Esophagus muscularis mucosa (tissue), 4 donors: Measurements from ENCODE around the gene SET. TPM values are rescaled to one million over a fixed set of nuclear protein-coding genes. Genes with fewer than 3 reads are reported as not detected.

Experiments
- DNase-seq: peaks from one replicate; pipeline ENCODE4 v3.0.0-alpha.2; 2017; ENCODE audit errors: extremely low spot score
- H3K27ac ChIP-seq, 4 donors: fragments of 200-600 bp; sonication (generic); replicated peaks in 1 of 4; 1 replicate in 3 of 4; 2 replicates in 1 of 4; pipeline ENCODE4 v1.5.1; 2016 to 2019; ENCODE audit warnings: mild to moderate bottlenecking in 1 of 4
- H3K27me3 ChIP-seq, 4 donors: fragments of 200-600 bp; sonication (generic); one replicate each; pipeline versions ENCODE4 v1.5.1 to v1.6.0; 2016 to 2019
- H3K36me3 ChIP-seq, 4 donors: fragments of 200-600 bp; sonication (generic); one replicate each; pipeline ENCODE4 v1.5.1; 2016 to 2019
- H3K4me1 ChIP-seq, 4 donors: fragments of 200-600 bp; sonication (generic); one replicate each; pipeline ENCODE4 v1.5.1; 2016 to 2019
- H3K4me3 ChIP-seq, 4 donors: fragments of 200-600 bp; sonication (generic); 1 replicate in 2 of 4; 2 replicates in 2 of 4; pipeline ENCODE4 v1.5.1; 2016 to 2019; ENCODE audit warnings: mild to moderate bottlenecking in 4 of 4, moderate library complexity in 1 of 4
- H3K9me3 ChIP-seq, 4 donors: fragments of 200-600 bp; sonication (generic); 1 replicate in 3 of 4; 2 replicates in 1 of 4; pipeline ENCODE4 v1.5.1; 2016 to 2019
- CTCF ChIP-seq, 3 experiments: fragments of 200-600 bp in 2 of 3; fragments of 450-650 bp in 1 of 3; sonication (generic) in 2 of 3; IDR thresholded peaks; one replicate each; pipeline ENCODE4 v1.5.1; 2017 to 2019; ENCODE audit warnings: antibody characterized with exemption in 3 of 3, mild to moderate bottlenecking in 2 of 3, moderate library complexity in 1 of 3
- EP300 ChIP-seq: sonication (generic); formaldehyde crosslinking; IDR thresholded peaks from one replicate; pipeline ENCODE4 v1.6.1; 2017; ENCODE audit warnings: antibody characterized with exemption
- POLR2A ChIP-seq: fragments of 450-650 bp; IDR thresholded peaks from one replicate; pipeline ENCODE4 v1.6.1; 2017; ENCODE audit warnings: antibody characterized with exemption, moderate library complexity, mild to moderate bottlenecking, low read depth
- POLR2AphosphoS5 ChIP-seq, 2 donors: sonication (generic); formaldehyde crosslinking; IDR thresholded peaks; one replicate each; pipeline ENCODE4 v1.6.1; 2017; ENCODE audit warnings: antibody characterized with exemption in 2 of 2
- WGBS: methylation state at CpG from one replicate; pipeline ENCODE4 v1.1.5; 2018; 5-methylcytosine and 5-hydroxymethylcytosine counted together
- intact Hi-C: fragments of 100-400 bp; cut with DNase I; formaldehyde crosslinking; loops from one replicate; pipeline ENCODE4 v1.15.1; 2023
- total RNA-seq, 4 donors: library from RNA; depleted of rRNA; stranded (reverse); fragments of >200 nt; gene quantifications; one replicate each; pipeline versions ENCODE4 v1.1.0 to v1.2.1, GENCODE V29; 2016

The SET gene
- total RNA-seq, 4 donors from 2014 or later = 170 to 239 (median 205) TPM

GRCh38 chr9:128727640-128728248 lies 38.7 kb downstream of the SET start:
- WGBS = 91% methylated on average over 5 of the region's 5 CpGs

GRCh38 chr9:128728298-128728697 lies 39.3 kb downstream of the SET start:
- Histone ChIP-seq H3K4me1 (peaks cover 4 to 17% (median 17%) of the 10 kb centered on the region in 4 donors), H3K36me3 (peaks cover 7 to 41% (median 37%) of the 10 kb centered on the region in 4 donors), H3K4me3 (no peak overlapping the region), H3K9me3 (no peaks in the 10 kb centered on the region), H3K27me3 (no peaks in the 10 kb centered on the region), H3K27ac (no peak overlapping the region)
- WGBS = 71% methylated on average over 7 of the region's 7 CpGs
- TF ChIP-seq CTCF (IDR thresholded peaks at IDR 0.05) = no peak
- TF ChIP-seq EP300 = no peak
- no peak for TF ChIP-seq POLR2AphosphoS5 (IDR thresholded peaks at IDR 0.05)
- no peak for TF ChIP-seq POLR2A
- intact Hi-C loops = no loop called here
- no peak for DNase-seq

More at GRCh38 chr9:128727640-128728248, 38.7 kb downstream of the SET start:
- Histone ChIP-seq H3K4me1 (peaks cover 4 to 21% (median 20%) of the 10 kb centered on the region in 4 donors), H3K9me3 (no peaks in the 10 kb centered on the region), H3K27ac (no peak overlapping the region), H3K27me3 (no peaks in the 10 kb centered on the region), H3K4me3 (no peak overlapping the region), H3K36me3 (peaks cover 6 to 36% (median 33%) of the 10 kb centered on the region in 4 donors)
- intact Hi-C loops = no loop called here
- DNase-seq = no peak
- no peak for TF ChIP-seq POLR2AphosphoS5 (IDR thresholded peaks at IDR 0.05)
- no peak for TF ChIP-seq CTCF (IDR thresholded peaks at IDR 0.05)
- TF ChIP-seq EP300 = no peak
- TF ChIP-seq POLR2A = no peak

GRCh38 chr9:128729302-128729701 lies 40.3 kb downstream of the SET start:
- no peak overlapping the region for H3K4me3 ChIP-seq
- no peaks in the 10 kb centered on the region for H3K9me3 ChIP-seq
- no peak for TF ChIP-seq CTCF (IDR thresholded peaks at IDR 0.05)
- no peak for DNase-seq
- 73% methylated on average over 5 of the region's 5 CpGs for WGBS
- H3K36me3 ChIP-seq = peaks cover 7 to 47% (median 40%) of the 10 kb centered on the region in 4 donors
- H3K27me3 ChIP-seq = no peaks in the 10 kb centered on the region
- H3K4me1 ChIP-seq = peaks cover 4 to 14% (median 13%) of the 10 kb centered on the region in 4 donors
- intact Hi-C loops = no loop called here
- no peak overlapping the region for H3K27ac ChIP-seq

- WGBS = 86% methylated on average over 20 of the region's 27 CpGs
- TF ChIP-seq POLR2A (no peak), EP300 (no peak), CTCF (IDR thresholded peaks at IDR 0.05) (no peak), POLR2AphosphoS5 (IDR thresholded peaks at IDR 0.05) (no peak)
- intact Hi-C loops = no loop called here
These were observed 40.9 kb downstream of the SET start for GRCh38 chr9:128729766-128730517.

More at GRCh38 chr9:128729766-128730517, 40.9 kb downstream of the SET start:
- Histone ChIP-seq H3K27me3 (no peaks in the 10 kb centered on the region), H3K4me1 (peaks cover 0 to 7% (median 7%) of the 10 kb centered on the region in 4 donors), H3K36me3 (peaks cover 14 to 53% (median 46%) of the 10 kb centered on the region in 4 donors), H3K4me3 (no peak overlapping the region), H3K27ac (no peak overlapping the region), H3K9me3 (no peaks in the 10 kb centered on the region)
- no peak for DNase-seq
